ENCODE measurements around the gene F3. TPM values are rescaled to one million over a fixed set of nuclear protein-coding genes. Genes with fewer than 3 reads are reported as not detected.
A peak's percentile ranks its signal among the peaks of the same experiment; 100 is the strongest.
"Not testable (repeated sequence)": the region's sequence is repeated elsewhere in the genome, so short reads cannot be mapped to it uniquely, and the experiment has no call there.

Gene F3
- 18.6 TPM for total RNA-seq

DNA sequence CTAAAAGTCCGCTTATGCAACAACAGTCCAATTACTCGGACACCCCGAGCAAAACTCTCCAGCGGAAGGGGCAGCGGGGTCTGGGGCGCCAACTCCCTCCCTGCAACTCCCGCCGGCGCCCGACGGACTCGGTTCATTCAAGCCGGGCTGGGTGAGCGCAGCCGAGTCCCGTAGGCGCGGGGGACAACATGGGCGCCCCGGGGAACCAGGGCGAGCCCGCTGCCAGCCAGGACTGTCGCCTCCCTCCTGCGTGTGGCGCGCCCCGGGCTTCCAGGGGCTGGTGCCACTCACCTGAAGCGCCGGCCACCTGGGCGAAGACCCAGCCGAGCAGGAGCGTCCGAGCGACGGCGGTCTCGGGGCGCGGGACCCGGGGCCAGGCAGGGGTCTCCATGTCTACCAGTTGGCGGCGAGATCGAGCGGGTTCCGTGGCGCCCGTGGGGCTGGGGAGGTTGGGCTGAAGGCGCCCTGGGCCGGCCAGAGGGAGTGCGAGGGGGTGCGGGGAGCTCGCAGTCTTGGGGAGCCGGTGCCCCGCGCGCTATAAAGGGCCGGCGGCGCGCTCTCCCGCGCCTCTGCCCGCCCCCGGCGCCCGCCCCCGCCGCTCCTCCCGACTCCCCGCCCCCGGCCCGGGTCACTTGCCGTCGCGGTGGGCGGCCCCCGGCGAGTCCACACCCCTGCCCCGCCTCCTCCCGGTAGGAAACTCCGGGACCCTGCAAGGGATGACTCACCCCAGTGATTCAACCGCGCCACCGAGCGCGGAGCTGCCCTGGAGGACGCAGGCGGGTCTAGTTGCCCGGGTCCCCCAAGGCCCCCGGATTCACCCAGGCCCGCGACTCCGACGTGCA lies at the start of gene F3:
Gene F3 (minus strand): TSS at position 514 of the 842 bp plus-strand sequence. CDS start 123 bp downstream, at position 391.
- Histone ChIP-seq H3K27me3 (ENCODE audit: insufficient read depth, low read length) (peaks cover 24% of the 10 kb centered on the region), H3K4me3 (ENCODE audit: low read length) (peak within 1 kb of the TSS; percentile 40), H3K9me3 (ENCODE audit: low read depth, low read length) (no peaks in the 10 kb centered on the region), H3K4me1 (ENCODE audit: insufficient read depth, low read length) (peaks cover 24% of the 10 kb centered on the region)

DNA sequence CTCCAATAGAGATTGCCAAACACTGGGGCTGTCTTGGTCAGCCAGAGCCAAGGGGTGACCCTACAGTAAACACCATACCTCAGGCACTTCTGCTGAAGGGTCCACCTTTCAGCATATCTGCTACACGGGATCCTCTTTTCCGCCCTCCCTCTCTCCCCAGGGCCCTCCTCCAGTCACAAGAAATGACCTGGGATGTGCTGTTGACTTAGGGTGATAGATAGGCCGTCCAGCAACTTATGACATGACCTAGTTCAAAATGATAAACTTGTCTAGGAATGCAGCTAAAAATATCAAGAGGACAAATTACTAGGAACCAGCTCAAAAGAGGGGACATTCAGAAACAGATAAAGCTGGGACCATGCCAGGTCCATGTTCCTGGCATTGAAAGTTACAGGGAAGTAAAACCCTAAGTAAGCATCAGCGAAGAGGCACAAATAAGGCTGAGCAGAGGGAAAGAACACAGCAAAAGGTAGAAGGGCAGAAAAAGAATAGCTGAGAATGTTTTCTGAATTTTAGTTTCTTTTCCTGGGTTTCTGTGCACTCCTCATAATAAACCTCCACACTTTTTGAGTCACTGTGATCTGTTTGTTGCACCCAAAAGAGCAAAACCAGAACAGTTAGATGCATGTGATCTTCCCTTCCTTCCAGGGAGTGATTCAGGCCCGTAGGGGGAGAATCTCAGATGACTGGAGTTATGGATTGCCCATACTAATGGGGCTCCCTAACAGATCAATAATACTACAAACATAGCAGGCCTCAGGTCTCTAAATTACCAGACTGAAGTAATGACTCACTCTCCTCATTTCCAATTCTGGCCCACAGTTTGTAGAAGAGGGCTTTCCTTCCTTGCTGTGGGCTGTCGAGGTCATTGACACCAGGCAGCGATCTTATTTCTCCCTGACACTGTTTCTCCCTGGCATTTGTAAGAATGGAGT lies 48.9 kb upstream of the F3 start:
- no peaks in the 10 kb centered on the region for H3K4me1 ChIP-seq (ENCODE audit: insufficient read depth, low read length)
- no peaks in the 10 kb centered on the region for H3K27me3 ChIP-seq (ENCODE audit: insufficient read depth, low read length)
- H3K4me3 ChIP-seq (ENCODE audit: low read length), result no peak overlapping the region
- no peaks in the 10 kb centered on the region for H3K9me3 ChIP-seq (ENCODE audit: low read depth, low read length)

DNA sequence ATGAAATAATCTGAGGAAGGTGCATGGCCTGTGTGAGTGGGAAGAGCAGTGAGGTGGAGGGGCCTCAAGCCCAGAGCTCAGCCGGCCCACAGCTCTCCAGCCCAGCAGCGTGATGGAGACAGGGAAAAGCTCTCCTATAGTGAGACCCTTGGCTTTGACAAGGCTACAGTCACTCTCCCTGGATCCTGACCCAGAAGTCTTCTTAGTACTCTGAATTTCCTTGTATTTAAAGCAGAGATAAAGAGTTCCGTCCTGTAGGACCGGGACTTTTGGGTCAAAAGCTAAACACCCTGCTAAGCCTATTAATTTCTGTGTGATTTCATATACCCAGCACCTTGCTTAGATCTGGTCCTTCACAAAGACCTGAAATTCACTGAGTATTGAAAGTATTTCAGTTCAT lies 48.2 kb upstream of the F3 start:
- Histone ChIP-seq H3K4me1 (ENCODE audit: insufficient read depth, low read length) (no peaks in the 10 kb centered on the region), H3K9me3 (ENCODE audit: low read depth, low read length) (no peaks in the 10 kb centered on the region), H3K27me3 (ENCODE audit: insufficient read depth, low read length) (no peaks in the 10 kb centered on the region), H3K4me3 (ENCODE audit: low read length) (no peak overlapping the region)

DNA sequence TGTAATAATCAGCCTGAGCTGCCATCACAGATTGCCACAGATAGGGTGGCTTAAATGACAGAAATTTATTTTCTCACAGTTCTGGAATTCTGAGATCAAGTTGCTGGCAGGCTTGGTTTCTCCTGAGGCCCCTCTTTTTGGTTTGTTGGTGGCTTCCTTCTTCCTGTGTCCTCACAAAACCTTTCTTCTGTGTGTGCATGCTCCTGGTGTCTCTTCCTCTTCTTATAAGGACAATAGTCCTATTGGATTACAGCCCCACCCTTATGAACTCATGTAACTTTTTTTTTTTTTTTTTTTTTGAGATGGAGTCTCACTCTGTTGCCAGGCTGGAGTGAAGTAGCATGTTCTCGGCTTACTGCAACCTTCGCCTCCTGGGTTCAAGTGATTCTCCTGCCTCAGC lies 41.0 kb upstream of the F3 start:
- Histone ChIP-seq H3K27me3 (ENCODE audit: insufficient read depth, low read length) (no peaks in the 10 kb centered on the region), H3K4me1 (ENCODE audit: insufficient read depth, low read length) (no peaks in the 10 kb centered on the region), H3K4me3 (ENCODE audit: low read length) (no peak overlapping the region), H3K9me3 (ENCODE audit: low read depth, low read length) (no peaks in the 10 kb centered on the region)

DNA sequence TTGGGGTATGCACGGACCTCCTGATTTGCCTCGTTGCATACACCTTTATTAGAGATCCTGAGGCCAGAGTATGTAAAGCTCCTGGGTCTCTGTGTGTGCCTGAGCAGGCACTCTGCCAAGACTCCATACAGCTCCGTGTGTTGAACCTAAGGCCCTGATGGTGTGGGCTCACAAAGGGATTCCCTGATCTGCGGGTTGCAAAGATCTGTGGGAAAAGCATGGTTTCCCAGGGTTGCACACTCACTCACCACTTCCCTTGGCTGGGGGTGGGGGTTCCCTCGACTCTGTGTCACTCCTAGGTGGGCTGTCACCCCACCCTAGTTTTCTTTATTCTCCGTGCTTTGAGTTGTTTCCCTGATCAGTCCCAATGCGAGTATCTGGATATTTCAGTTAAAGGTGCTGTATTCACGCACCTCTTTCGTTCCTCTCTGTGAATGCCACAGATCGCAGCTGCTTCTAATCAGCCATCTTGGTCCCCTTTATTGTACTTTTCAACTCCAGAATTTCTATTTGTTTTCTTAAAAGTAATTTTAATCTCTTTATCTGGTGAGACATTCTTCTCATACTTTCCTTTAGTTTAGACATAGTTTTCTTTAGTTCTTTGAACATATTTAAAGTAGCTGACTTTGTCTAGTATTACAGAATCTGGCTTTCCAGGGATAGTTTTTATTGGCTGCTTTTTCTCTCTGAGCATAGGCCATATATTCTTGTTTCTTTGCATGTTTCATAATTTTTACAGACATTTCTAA lies 39.0 kb upstream of the F3 start:
- Histone ChIP-seq H3K27me3 (ENCODE audit: insufficient read depth, low read length) (no peaks in the 10 kb centered on the region), H3K4me1 (ENCODE audit: insufficient read depth, low read length) (no peaks in the 10 kb centered on the region), H3K4me3 (ENCODE audit: low read length) (no peak overlapping the region), H3K9me3 (ENCODE audit: low read depth, low read length) (no peaks in the 10 kb centered on the region)

DNA sequence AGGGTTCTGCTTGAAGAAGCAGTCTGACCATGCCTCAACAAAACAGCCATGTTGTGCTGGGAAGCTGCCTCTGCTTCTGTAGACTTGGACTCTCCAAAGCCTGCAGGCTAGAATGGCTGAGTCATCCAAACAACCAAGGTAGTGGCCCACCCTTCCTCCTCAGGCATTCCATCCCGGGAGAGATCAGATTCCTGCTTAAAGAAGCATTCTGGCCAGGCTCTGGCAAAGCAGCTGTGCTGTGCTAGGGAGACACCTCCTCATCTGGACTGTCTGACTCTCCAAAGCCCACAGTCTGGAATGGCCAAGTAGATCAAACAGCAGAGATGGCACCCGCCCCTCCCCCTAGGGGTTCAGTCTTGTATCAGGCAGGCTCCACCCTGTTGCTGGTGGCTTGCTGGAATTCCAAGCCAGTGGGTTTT lies 38.3 kb upstream of the F3 start:
- no peaks in the 10 kb centered on the region for H3K9me3 ChIP-seq (ENCODE audit: low read depth, low read length)
- no peak overlapping the region for H3K4me3 ChIP-seq (ENCODE audit: low read length)
- H3K27me3 ChIP-seq (ENCODE audit: insufficient read depth, low read length), result no peaks in the 10 kb centered on the region
- H3K4me1 ChIP-seq (ENCODE audit: insufficient read depth, low read length), result no peaks in the 10 kb centered on the region

DNA sequence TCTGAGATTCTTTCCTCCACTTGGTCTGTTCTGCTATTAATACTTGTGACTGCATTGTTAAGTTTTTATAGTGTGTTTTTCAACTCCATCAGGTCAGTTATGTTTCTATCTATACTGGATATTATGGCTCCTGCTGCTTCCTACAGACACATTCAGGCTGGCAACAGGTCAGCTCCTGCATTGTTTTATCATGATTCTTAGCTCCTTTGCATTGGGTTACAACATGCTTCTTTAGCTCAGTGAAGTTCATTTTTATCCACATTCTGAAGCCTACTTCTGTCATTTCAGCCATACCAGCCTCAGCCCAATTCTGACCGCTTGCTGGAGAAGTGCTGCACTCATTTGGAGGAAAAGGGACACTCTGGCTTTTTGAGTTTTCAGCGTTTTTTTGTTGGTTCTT lies 37.3 kb upstream of the F3 start:
- Histone ChIP-seq H3K9me3 (ENCODE audit: low read depth, low read length) (no peaks in the 10 kb centered on the region), H3K27me3 (ENCODE audit: insufficient read depth, low read length) (no peaks in the 10 kb centered on the region), H3K4me1 (ENCODE audit: insufficient read depth, low read length) (no peaks in the 10 kb centered on the region), H3K4me3 (ENCODE audit: low read length) (no peak overlapping the region)

DNA sequence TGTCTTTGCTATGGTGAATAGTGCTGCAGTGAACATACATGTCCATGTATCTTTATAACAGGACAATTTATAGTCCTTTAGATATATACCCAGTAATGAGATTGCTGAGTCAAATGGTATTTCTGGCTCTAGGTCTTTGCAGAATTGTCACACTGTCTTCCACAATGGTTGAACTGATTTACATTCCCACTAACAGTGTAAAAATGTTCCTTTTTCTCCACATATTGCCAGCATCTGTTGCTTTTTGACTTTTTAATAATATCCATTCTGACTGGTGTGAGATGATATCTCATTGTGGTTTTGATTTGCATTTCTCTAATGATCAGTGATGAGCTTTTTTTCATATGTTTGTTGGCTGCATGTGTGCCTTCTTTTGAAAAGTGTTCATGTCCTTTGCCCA lies 32.4 kb upstream of the F3 start:
- H3K27me3 ChIP-seq (ENCODE audit: insufficient read depth, low read length); H3K4me1 ChIP-seq (ENCODE audit: insufficient read depth, low read length); H3K9me3 ChIP-seq (ENCODE audit: low read depth, low read length); H3K4me3 ChIP-seq (ENCODE audit: low read length): not testable (repeated sequence)

DNA sequence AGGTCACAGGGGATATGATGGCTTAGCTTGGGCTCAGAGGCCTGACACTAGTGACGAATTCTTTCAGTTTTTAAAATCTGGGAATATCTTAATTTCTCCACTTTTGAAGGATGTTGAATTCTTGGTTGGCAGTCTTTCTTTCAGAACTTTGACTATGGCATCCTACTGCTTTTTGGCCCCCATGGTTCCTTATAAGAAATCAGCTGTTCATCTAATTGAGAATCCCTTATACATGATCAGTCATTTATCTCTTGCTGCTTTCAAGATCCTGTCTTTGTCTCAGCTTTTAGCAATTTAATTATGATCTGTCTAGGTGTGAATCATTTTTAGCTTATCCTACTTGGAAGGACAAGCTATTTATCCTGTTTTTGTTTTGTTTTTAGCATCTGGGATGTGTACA lies 31.2 kb upstream of the F3 start:
- Histone ChIP-seq H3K4me1 (ENCODE audit: insufficient read depth, low read length) (no peaks in the 10 kb centered on the region), H3K9me3 (ENCODE audit: low read depth, low read length) (no peaks in the 10 kb centered on the region), H3K27me3 (ENCODE audit: insufficient read depth, low read length) (no peaks in the 10 kb centered on the region), H3K4me3 (ENCODE audit: low read length) (no peak overlapping the region)

DNA sequence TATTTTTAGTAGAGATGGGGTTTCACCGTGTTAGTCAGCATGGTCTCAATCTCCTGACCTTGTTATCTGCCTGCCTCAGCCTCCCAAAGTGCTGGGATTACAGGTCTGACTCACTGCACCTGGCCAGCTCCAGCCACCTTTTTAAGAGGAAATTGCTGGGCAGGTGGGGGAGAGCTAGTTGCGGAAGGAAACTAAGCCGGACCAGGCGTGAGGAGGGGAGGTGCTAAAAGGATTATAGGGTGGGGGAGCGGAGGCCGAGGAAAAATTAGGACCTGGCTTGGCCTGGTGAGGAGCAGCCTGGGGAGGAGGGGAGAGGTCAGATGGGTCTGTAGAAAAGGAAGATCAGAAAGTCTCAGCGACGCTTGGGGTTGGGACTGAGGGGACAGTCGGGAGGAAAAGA lies 29.4 kb upstream of the F3 start:
- not testable (repeated sequence) for H3K27me3 ChIP-seq (ENCODE audit: insufficient read depth, low read length); H3K4me1 ChIP-seq (ENCODE audit: insufficient read depth, low read length); H3K4me3 ChIP-seq (ENCODE audit: low read length); H3K9me3 ChIP-seq (ENCODE audit: low read depth, low read length)

DNA sequence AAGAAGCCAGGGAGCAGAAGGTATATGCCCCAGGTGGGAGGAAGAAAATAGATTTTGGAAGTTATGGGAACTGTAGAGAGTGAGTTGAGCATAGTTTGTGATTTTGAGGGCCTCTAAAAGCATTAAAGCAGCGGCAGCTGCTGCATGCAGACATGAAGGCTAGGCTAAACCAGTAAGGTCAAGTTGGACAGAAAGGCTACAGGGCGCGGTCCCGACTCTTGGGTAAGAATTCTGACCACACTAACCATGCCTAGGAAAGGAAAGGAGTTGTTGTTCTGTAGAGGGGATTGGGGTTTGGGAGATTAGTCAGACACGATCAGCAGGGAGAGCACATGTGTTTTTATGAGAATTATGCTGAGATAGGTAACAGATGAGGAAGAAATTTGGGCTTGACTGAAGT lies 27.2 kb upstream of the F3 start:
- H3K27me3 ChIP-seq (ENCODE audit: insufficient read depth, low read length); H3K9me3 ChIP-seq (ENCODE audit: low read depth, low read length); H3K4me1 ChIP-seq (ENCODE audit: insufficient read depth, low read length); H3K4me3 ChIP-seq (ENCODE audit: low read length): not testable (repeated sequence)

DNA sequence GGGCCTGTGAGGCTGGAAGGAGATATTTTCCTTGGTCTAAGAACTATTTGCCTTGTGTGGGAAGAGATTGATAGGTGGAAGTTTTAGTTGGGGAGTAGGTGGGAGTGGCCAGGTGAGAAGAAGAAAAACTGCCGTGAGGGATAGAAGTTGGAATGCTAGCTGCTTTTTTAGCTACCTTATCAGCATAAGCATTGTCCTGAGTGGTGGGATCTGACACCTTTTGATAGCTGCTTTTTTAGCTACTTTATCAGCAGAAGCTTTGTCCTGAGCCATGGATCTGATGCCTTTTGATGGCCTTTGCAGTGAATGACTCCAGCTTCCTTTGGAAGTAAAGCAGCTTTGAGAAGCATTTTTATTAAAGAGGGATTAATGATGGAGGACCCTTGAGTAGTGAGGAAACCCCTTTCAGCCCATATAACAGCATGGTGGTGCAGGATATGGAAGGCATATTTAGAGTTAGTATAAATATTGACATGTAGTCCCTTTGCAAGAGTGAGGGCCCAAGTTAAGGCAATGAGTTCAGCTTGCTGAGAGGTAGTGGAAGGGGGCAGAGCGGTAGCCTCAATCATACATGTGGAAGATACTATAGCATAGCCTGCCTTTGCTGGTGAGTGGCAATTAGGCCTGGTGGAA lies 26.5 kb upstream of the F3 start:
- H3K4me3 ChIP-seq (ENCODE audit: low read length); H3K4me1 ChIP-seq (ENCODE audit: insufficient read depth, low read length); H3K9me3 ChIP-seq (ENCODE audit: low read depth, low read length); H3K27me3 ChIP-seq (ENCODE audit: insufficient read depth, low read length): not testable (repeated sequence)

DNA sequence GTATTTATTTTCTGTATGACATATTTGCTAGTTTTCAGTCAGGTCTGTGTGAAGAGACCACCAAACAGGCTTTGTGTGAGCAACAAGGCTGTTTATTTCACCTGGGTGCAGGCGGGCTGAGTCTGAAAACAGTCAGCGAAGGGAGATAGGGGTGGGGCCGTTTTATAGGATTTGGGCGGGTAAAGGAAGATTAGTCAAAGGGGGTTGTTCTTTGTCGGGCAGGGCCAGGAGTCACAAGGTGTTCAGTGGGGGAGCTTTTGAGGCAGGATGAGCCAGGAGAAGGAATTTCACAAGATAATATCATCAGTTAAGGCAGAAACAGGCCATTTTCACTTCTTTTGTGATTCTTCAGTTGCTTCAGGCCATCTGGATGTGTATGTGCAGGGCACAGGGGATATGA lies 24.9 kb upstream of the F3 start:
- H3K4me3 ChIP-seq (ENCODE audit: low read length); H3K9me3 ChIP-seq (ENCODE audit: low read depth, low read length); H3K27me3 ChIP-seq (ENCODE audit: insufficient read depth, low read length); H3K4me1 ChIP-seq (ENCODE audit: insufficient read depth, low read length): not testable (repeated sequence)

DNA sequence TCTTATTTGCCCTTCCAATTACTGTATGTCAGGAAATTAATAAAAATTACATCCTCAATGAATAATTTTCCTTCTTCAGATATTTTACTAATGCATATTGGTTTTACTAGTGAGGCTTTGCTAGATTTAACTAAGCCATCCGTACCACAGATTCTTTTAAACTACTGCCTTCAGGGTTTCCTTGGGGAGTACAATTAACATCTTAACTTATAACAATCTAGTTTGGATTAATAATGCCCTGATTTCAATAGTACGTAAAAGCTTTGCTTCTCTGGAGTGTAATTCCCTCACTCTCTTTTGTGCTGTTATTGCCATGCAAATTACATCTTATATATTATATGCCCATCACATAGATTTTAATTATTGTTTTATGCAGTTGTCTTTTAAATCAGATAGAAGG lies 24.3 kb upstream of the F3 start:
- Histone ChIP-seq H3K27me3 (ENCODE audit: insufficient read depth, low read length) (no peaks in the 10 kb centered on the region), H3K4me3 (ENCODE audit: low read length) (no peak overlapping the region), H3K4me1 (ENCODE audit: insufficient read depth, low read length) (no peaks in the 10 kb centered on the region), H3K9me3 (ENCODE audit: low read depth, low read length) (no peaks in the 10 kb centered on the region)

All from mononuclear cell (primary cell).